AG09319 (cell line): ENCODE measurements around the gene PKP1.

Source experiments
- DNase-seq: peaks from one replicate; pipeline ENCODE4 v3.0.0-alpha.2; 2010; ENCODE audit warnings: low read depth; ENCODE audit errors: extremely low read depth
- TF ChIP-seq, protein P1 (sequence below): IDR thresholded peaks from 2 replicates; pipeline ENCODE4 v1.5.1; 2011; ENCODE audit warnings: low read depth, mild to moderate bottlenecking, inconsistent platforms, low read length, moderate library complexity

Gene PKP1

DNA sequence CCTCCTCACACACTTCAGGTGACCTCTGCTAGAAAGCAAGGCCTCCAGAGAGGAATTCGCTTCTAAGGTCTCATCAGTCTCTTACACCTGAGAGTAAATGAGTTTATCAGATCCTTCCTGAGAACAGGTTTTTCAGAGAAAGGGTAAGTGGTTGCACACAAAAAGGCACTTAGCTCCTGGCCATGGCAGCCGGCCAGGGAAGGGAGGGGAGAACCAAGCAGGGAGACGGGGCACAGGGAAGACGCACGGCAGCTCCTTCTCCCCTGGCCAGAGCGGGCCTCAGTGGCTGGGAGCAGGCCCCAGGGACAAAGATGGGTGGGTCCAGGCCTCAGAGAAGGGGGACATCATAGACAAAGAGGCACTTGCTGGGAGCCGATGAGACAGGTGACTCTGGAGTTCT, 97.8 kb downstream of the PKP1 start:
- no peak for DNase-seq
- TF ChIP-seq, protein P1, sequence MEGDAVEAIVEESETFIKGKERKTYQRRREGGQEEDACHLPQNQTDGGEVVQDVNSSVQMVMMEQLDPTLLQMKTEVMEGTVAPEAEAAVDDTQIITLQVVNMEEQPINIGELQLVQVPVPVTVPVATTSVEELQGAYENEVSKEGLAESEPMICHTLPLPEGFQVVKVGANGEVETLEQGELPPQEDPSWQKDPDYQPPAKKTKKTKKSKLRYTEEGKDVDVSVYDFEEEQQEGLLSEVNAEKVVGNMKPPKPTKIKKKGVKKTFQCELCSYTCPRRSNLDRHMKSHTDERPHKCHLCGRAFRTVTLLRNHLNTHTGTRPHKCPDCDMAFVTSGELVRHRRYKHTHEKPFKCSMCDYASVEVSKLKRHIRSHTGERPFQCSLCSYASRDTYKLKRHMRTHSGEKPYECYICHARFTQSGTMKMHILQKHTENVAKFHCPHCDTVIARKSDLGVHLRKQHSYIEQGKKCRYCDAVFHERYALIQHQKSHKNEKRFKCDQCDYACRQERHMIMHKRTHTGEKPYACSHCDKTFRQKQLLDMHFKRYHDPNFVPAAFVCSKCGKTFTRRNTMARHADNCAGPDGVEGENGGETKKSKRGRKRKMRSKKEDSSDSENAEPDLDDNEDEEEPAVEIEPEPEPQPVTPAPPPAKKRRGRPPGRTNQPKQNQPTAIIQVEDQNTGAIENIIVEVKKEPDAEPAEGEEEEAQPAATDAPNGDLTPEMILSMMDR: no peak
